D721Med (cell line): Measurements from ENCODE around the gene TGFBI.

ENCODE experiments used
- DNase-seq: peaks from one replicate; pipeline ENCODE4 v3.0.0; 2011; ENCODE audit warnings: low spot score; ENCODE audit not compliant: insufficient read length
- FAIRE-seq: peaks from 2 replicates; lab custom pipeline; 2011; peaks lifted over from hg19 to GRCh38; lab: Jason Lieb, UNC
- TF ChIP-seq, protein P1 (sequence below): IDR thresholded peaks from 2 replicates; pipeline ENCODE4 v1.5.1; 2012; ENCODE audit warnings: mild to moderate bottlenecking, control low read depth; ENCODE audit not compliant: insufficient read depth; ENCODE audit errors: missing control alignments

TGFBI gene

DNA sequence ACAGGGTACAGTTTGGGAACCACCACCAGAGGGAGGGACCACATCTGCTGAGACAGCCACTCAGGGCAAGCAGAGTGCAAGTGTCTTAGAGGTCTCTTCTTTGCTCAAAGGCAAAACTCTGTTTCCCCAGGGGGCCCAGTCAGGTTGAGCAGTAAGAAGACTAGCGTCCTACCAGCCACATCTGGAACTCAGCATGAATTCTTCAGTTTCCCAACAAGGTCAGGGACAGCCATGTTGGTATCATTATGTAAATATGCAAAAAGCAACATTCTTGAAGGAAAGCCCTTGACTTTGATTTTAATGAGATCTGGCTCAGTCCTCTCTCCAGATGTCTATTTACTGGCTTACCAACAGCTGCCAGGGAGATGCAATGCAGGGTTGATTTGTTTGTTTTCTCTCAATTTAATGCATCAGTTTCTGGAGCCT, 46.7 kb downstream of the TGFBI start:
- DNase-seq = no peak
- TF ChIP-seq, protein P1, sequence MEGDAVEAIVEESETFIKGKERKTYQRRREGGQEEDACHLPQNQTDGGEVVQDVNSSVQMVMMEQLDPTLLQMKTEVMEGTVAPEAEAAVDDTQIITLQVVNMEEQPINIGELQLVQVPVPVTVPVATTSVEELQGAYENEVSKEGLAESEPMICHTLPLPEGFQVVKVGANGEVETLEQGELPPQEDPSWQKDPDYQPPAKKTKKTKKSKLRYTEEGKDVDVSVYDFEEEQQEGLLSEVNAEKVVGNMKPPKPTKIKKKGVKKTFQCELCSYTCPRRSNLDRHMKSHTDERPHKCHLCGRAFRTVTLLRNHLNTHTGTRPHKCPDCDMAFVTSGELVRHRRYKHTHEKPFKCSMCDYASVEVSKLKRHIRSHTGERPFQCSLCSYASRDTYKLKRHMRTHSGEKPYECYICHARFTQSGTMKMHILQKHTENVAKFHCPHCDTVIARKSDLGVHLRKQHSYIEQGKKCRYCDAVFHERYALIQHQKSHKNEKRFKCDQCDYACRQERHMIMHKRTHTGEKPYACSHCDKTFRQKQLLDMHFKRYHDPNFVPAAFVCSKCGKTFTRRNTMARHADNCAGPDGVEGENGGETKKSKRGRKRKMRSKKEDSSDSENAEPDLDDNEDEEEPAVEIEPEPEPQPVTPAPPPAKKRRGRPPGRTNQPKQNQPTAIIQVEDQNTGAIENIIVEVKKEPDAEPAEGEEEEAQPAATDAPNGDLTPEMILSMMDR = no peak
- no peak for FAIRE-seq

GRCh38 chr5:136076067-136076466, 47.3 kb downstream of the TGFBI start:
- TF ChIP-seq, protein P1 = no peak
- no peak for DNase-seq
- no peak for FAIRE-seq

GRCh38 chr5:136076881-136077445, 48.2 kb downstream of the TGFBI start:
- TF ChIP-seq, protein P1 = no peak
- no peak for DNase-seq
- no peak for FAIRE-seq

DNA sequence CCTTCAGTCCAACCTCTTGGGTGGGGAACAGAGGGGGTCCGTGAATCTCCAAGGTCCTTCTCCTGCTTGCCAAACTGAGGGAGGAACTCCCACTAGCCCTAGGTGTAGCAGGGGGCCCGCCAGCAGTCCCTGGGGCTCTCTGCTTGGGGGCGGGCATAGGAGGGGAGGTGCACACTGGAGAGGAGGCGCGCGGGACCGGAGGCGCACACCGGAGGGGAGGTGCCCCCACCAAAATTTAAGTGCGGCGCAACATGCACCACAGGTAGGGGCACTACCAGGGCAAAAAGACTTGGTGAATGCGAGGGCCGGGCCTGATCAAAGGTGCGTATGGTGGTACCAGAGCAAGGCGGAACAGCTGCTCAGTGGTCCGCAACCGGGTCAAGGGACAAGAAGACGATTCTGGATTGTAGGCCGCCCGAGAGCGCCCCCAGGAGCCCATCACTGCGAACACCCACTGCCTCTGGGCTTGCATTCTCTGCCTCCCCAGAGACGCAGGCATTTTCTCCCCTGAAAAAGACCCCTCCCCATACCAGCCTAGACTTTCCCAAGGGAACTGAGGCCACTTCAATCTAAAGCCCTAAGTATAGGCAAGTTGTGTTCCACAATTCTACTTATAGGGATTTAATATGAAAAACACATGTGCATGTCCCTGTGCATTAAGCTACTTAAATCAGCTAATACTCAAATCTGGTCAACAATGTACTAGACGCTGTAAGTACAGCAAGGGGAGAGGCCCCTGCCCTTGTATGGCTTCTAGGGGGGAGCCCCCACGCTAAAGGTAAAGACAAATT, 50.6 kb downstream of the TGFBI start:
- peak; percentile 57 for DNase-seq
- TF ChIP-seq, protein P1 = peak; percentile 55
- peak; percentile 80 for FAIRE-seq

- TF ChIP-seq, protein P1 = no peak
- DNase-seq (no peak), FAIRE-seq (no peak)
Observed at GRCh38 chr5:136080113-136080482, 51.3 kb downstream of the TGFBI start.

DNA sequence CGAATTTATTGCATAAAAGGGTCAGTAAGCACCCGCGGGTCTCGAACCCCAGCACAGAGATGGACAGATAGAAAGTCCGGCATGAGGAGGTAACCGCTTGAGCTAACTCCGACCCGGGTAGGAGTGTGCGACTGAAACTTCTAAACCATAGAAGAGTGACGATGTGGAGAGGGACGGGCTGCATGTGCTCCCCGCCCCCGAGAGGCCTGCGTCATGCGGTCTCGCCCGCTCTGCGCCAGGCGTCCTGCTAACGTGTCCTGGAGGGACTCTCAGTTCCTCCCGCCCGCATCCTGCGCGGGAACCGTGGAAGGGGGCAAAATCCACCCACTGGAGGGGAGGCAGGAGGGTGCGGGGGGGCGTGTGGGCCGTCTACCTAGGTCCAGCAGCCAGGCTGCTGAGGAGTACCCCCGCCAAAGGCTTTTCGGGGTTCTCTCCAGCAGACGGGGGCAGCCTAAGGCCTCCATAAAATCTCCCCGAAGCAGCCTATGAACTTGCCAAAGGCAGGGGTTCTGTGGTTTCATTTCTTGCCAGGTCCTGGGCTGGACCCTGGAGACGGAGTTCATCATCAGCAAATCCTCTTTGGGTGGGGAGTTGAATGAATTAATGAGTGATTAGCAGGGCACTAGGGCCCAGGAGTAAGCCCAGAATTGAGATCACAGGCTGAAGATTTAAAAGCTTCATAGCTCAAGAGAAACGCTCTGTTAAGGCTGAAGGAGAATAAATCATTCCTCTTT, 51.9 kb downstream of the TGFBI start:
- no peak for FAIRE-seq

More for the DNA sequence above, 51.9 kb downstream of the TGFBI start:
- no peak for DNase-seq
- TF ChIP-seq, protein P1 = no peak
